Measurements from ENCODE around the gene SLC7A5.
"Not testable (repeated sequence)": the region's sequence is repeated elsewhere in the genome, so short reads cannot be mapped to it uniquely, and the experiment has no call there.

The SLC7A5 gene

GRCh38 chr16:87789437-87790291, 79.6 kb downstream of the SLC7A5 start:
- DNase-seq = no peak

- DNase-seq = not testable (repeated sequence)
Observed at GRCh38 chr16:87788730-87789436, 80.4 kb downstream of the SLC7A5 start.

- not testable (repeated sequence) for DNase-seq
Observed at GRCh38 chr16:87787451-87788091, 81.7 kb downstream of the SLC7A5 start.

- DNase-seq = no peak
Observed at GRCh38 chr16:87784812-87785211, 84.5 kb downstream of the SLC7A5 start.

GRCh38 chr16:87782033-87782432, 87.3 kb downstream of the SLC7A5 start:
- no peak for DNase-seq

- peak; percentile 54 to 62 for DNase-seq
Observed at GRCh38 chr16:87780385-87780989, 88.8 kb downstream of the SLC7A5 start.
